Stimulated activated CD4-positive, alpha-beta T cell treated with anti-CD3 and anti-CD28 coated beads, Interleukin-12 subunit alpha, Interleukin-12 subunit beta, amount 100 ng/mL, for 48 hours (primary cell): ENCODE results near the gene RNF207.

ENCODE experiments used
- DNase-seq, 3 donors: peaks; one replicate each; pipeline ENCODE4 v3.0.0-alpha.2; 2020; ENCODE audit warnings: low read depth in 2 of 3, low spot score in 1 of 3

RNF207 gene

DNA sequence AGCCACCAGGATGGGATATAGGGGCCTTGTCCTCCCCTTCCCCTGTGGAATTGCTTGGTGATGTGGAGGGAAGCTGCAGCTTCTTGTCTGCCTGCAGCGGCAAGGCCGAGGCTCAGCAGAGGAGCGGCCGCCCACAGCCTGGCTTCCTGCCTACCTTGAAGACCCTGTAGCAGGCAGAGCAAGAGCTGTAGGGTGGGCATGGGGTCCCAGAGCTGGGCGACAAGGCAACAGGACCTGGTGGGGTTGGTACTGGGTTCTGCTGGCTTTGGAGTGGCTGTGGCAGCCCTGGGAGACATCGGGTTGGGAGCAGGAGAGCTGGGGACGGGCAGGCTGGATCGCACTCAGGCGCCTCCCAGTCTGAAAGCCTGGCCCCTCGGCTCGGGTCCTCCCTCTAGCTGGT, 60.7 kb downstream of the RNF207 start:
- no peak for DNase-seq

DNA sequence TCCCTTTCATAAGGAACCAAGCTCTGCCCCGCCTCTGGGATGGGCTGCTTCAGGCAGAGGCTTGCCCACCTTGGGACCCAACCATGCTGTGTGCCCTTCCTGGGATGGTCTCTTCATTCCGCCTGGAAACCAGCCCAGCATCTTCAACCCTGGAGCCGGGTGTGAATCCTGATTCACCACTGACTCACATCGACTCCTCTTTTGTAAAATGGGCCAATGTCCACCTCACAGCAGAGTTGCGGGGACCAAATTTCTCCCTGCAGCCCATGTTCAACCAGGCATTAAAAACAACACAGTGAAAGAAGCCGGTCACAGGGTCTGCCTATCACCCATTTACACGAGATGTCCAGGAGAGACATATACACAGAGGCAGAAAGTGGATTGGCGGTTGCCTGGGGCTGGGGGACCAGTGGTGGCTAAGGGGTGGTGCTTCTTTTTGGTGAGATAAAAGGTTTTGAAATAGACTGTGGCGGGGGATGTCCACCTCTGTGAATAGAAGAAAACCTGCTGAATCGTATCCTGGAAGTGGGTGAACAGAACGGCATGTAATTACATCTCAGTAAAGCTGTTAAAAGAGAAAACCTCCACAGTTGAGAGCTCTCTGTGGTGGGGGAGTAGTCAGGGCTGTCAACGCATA, 61.9 kb downstream of the RNF207 start:
- no peak for DNase-seq

DNA sequence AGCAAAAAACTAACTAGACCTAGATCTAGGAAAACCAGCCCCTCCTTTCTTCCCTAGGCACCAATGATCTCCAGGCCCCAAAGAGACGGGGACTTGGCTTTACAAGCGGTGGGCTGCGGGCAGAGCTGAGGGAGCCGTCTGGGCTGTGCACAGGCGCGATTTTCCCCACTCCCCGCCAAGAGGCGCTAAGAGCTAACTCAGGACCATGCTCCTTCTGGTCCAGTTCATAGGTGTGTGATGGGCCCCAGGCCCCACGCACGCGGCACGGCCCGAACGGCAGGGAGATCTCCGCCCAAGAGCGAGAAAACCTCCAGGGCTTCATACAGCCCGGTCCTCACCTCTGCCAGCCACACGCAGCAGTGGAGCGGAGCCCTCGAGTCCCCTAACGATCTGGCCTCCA, 62.5 kb downstream of the RNF207 start:
- no peak for DNase-seq

DNA sequence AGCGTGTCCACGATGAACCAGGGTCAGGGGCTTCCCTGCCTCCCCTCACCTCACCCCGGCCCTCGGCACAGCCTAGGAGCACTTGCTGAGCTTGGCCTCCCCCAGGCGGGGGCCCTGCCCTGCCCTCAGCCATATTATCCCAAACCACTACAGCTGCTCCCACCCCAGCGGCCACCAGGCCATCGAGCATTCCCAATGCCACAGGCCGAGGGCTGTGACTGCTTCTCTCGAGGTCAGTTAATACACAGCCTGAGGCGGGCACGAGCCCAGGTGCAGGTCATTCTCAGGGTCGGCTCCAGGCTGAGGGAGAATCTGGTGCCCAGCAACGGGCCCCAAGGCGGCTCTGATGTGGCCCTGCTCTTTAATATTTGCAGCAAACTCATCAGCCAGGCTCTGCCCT, 63.4 kb downstream of the RNF207 start:
- DNase-seq = no peak

DNA sequence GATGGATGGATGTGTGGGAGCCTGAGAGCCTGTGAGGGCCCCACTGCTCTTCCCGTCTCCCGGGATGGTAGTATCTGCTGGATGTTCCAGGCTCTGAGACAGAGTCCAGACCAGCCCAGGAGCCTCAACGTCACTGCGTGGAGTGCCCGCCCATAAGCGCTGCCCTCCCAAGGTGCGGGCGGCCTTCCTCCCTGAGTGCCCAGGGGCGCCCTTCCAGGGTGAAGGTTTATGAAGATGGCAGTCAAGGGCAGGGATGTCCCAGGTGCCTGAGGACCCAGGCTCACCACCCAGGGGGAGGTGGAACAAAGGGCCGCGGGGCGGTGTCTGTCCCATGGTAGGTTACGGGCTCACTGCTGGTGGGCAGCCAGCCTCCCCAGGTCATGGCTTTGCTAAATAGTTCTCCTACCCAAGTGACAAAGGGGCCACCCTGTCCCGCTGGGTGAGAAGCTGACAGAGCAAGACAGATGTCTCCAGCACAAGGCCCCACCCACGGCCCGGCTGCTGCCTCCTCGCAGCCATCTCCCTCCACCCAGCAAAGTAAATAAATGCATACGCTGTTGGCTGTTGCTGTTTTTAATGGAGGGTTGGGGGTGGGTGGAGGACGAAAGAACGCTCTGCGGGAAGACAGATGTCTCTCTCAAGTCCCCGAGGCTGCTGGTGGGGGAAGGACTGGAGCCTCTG, 63.9 kb downstream of the RNF207 start:
- no peak for DNase-seq

DNA sequence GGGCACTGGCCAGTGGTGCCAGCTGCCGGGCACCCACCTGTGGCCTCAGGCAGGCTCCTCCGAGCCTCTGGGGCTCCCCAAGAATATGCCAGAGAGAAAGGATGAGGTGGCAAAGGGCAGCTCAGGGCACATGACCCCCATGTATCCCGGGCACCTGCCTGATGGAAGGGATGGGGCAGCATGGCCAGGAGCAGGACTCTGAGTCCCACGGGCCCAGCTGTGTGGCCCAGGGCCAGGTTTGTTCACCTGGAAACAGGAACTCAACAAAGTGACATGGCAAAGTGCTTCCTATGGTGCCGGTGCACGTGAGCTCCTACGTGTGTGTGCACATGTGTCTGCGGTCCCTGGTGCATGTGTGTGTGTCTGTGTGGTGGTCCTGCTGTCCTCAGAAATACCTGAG, 64.5 kb downstream of the RNF207 start:
- DNase-seq = no peak
